Activated CD4-positive, CD25-positive, alpha-beta regulatory T cell (primary cell): ENCODE results near the gene HEBP1.
"Not testable (repeated sequence)": the region's sequence is repeated elsewhere in the genome, so short reads cannot be mapped to it uniquely, and the experiment has no call there.

Source experiments
- DNase-seq, 4 experiments: peaks; one replicate each; lab custom pipeline; 2025; lab: John Stamatoyannopoulos, UW

Gene HEBP1, protein sequence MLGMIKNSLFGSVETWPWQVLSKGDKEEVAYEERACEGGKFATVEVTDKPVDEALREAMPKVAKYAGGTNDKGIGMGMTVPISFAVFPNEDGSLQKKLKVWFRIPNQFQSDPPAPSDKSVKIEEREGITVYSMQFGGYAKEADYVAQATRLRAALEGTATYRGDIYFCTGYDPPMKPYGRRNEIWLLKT

DNA sequence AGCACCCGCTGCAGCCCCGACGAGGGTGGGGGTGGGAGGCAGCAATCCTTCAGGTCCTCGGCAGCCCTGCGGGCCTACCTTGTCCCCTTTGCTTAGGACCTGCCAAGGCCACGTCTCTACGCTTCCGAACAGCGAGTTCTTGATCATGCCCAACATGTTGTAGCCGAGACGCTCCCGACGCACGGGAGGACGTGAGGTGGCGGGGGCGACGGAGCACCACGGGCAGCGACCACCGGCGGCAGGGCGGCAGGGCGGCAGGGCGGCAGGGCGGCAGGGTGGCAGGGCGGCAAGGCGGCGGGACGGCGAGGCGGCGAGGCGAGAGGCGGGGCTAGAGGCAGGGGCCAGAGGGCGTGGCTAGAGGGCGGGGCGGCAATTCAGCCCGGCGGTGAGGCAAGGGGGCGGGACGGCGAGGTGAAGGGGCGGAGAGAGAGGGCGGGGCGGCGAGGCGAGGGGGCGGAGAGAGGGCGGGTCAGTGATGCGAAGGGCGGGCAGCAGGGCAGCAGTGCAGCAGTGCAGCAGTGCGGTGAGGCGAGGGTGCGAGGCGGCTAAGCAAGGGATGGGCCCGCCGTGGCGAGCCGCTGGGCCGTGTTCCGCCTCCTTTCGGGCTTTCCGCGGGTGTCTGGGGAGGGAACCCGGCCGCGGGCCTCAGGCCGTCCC lies at the start of gene HEBP1:
HEBP1 (minus strand) TSS at position 307 of the 657 bp plus-strand sequence; CDS start at position 156, 151 bp downstream.
- peak; percentile 93 to 96 (median 94) for DNase-seq

DNA sequence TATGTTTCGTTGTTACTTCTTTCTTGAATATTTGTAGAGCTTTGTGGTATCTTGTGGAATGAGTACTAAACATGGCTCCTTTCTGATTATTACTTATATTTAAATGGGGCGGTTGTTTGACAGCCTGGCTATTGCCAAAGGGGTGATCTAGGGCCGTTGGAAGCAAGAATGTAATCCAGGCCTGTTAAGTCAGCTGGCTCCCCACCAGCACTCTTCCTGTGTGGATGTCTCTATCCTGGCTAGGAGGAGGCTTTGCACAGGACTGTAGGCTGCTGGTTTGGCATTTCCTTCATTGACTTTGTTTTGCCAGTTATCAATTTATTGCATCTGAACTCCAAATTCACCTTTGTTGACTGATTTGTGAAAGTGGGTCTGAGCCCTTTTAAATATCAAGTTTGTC lies 49.8 kb upstream of the HEBP1 start:
- DNase-seq = no peak

DNA sequence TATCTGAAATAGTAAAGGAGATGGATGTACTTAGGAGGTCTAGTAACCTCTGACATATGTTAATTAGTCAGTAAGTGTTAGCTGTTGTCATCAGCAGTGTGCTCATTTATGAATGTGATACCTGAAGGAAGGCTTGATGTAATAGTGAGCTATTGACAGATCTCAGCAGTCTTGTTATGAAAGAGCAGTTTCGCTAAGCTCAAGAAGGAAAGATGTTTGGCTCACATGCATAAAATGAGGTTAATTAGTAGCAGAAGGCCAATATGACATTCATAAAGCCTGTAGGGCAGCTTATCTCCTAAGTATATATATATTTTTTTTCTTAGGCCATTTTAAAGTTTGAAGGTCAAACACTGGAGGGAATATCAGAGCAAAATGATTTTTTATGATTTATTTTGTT lies 46.9 kb upstream of the HEBP1 start:
- no peak for DNase-seq

DNA sequence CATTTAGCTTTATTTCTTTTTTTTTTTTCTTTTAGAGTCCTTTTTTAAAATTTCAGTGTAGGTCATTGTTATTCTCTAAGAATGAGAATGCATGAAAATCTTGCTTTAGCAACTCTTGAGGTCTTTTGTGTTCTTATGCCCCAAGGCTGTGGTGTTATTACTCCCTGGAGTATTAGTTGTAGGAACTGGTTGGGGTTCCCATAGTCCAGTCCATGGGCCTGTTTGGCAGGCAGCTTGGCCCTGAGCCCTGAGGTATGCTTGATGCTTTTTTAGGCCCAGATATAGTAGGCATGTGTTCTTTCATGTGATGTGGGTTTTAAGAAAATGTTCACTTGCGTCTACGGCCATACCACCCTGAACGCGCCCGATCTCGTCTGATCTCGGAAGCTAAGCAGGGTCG lies 45.8 kb upstream of the HEBP1 start:
- DNase-seq = no peak

DNA sequence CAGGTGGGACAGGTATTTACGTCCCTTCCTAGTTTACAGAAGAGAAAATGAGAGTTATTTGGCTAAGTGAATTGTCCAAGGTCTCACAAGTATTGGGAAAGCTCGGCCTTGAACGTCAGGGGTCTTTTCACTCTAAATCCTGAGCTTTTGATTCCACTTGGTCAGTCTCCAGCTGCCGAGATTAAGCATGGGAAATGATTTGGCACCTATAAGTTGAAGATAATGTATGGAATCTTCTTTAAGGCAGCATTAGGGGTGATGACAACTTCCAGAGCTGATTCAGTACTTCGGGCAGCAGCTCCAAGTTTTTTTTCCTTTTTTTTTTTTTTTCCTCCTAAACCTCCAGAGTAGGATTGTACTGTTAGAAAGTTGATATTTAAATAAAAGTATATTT lies 44.8 kb upstream of the HEBP1 start:
- DNase-seq = no peak

DNA sequence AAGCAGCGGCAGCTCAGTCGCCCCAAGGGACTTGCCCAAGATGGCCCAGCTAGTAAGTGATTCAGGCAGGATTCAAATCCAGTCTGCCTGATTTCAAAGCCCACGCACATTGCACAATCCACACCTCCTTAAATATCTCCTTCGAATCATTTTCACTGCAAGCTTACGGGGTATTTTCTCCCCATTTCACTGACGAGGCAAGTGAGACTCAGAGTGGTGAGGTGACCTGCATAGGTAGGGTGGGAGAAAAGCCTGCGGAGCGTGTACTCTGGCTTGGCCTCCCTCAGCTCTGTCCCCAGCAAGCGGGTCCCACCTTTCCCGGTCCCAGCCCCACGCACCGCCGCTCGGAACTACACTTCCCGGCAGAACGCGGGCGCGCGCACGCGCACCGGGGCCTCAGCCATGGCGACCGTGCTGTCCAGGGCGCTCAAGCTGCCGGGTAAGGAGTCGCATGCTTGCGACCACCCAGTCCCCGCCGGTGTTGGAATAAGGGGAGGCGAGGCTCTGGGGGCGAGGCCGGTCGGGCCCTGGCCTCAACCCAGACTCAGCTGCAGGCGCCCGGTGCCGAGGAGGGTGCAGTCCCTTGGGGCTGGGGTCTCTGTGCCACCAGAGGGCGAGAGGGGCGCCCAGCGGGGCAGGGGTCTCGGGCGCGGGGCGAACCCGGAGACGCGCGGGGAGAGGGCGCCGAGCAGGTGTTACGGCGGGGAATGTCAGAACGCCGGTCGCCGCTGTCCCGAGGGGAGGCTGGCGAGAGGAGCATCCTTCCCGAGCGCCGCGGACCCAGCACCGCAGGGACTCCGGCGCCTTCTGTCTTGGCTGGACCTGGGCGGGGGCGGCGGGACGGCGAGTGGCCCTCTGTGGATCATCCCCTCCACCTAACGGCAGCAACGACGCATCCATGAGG lies 44.2 kb upstream of the HEBP1 start, which contains the start of gene FAM234B:
FAM234B (plus strand) TSS at position 380 of the 904 bp plus-strand sequence; CDS start at position 403, 23 bp downstream.
- DNase-seq = peak; percentile 51 to 58 (median 56)

DNA sequence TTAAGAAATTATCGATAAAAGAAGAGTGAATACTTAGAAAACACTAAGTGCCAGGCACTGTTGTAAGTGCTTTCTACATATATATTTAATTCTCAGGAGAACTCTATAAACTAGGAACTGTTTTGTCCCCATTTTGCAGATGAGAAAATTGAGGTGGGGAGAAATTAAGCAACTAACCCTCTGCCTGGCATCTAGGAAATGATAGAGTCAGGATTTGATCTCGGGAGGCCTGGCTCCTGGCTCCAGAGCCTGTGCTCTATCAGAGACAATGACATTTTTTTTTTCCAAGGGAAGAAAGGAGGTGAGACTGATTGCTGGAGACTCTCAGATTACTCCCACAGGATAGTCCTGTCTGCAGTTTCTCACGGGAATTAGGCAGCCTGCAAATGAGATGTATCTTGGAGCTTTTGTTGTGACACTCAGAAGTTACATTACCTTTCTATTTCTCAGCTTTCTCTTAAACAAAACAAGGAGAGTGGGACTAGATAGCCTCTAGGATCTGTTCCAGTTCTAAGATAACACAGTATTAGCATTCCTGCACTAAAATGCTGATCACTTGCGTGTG lies 42.7 kb upstream of the HEBP1 start:
- no peak for DNase-seq

DNA sequence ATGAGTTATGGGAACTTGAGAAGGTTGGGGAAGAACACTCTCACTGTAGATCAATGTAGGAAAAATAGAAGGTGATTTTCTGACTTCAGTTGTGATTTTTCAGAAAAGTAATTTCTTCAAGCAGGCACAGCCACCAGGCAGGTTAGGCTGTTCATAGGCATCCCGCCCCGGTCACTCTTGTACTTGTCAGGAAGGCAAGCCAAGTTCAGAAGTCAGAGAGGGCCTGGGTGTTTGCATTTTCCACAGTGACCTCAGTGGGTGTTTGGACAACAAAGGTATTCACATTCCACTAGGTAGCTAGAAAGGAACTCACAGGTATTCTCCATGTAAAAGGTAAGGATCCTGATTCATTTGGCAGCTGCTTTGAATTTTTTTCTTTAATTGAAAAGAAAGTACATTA lies 41.2 kb upstream of the HEBP1 start:
- DNase-seq = no peak

DNA sequence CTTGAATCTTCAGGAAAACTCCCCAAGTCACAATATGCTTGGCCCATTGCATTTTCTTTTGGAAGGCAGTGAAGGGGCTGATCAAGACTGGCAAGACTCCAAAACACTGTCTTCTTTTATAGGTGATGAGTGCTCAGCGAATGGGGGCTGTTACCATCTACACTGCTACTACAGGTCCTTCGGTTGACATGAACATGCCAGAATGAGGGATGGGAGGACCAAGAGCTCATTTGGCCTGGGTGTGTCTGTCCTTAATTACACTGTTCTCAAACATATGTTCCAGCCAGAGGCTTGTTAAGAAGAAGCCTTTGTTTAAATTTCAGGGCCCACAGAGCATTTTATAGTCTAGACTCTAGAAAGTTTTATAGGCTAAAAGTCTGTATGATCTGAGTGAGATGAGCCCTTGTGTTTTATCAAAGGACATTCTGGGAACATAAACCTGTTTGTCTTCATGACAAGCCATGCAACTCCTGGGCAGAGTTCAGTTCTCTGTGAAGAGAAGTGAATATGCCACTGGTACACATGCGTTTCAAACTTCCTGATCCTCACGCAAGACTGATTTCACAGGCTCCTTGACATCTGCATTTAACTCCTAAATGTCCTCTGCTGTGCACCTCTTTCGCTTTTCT lies 39.4 kb upstream of the HEBP1 start:
- DNase-seq = no peak

DNA sequence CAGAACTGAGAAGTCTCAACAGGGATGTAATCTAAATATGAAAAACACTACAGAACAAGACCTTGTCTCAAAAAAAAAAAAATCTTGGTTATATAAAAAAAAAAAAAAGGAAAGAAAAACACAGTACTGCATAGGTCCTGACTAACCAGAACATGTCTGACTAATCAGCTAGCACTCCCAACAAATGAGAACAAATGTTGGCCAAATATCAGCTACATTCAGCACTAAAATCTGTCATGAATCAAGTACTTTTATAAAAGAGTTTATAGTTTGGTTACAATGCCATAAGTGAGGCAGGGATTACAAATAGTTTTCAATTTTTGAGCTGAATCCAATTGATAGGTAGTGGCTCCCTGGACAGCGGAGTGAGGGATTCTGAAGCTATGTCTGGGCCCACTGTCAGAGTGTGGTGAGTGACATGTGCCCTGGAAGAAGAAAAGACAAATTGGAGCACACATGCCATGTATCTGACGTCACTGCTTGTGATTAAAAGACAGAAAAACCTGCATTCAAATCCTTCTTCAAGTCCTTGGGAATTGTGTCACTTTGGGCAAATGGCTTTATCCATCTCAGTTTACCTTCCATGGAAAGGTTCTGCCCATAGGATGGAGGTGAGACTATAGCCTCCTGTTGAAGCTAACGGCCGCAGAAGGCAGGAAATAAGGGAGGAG lies 38.6 kb upstream of the HEBP1 start:
- DNase-seq = no peak

DNA sequence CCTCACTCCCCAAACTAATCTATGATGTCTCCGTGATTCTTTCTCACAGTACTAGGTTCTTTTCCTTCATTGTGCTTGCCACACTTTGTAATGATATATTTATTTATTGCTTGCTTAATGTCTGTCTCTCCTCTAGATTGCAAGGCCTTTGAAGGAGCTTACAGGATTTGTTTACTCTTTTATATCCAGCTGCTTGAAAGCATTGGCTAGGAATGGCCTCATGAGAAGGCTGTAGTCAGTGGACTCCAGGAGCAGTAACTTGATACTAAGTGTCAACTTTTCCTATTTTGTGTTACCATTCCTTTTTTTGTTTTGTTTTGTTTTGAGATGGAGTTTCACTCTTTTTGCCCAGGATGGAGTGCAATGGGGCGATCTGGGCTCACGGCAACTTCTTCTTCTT lies 36.8 kb upstream of the HEBP1 start:
- no peak for DNase-seq

DNA sequence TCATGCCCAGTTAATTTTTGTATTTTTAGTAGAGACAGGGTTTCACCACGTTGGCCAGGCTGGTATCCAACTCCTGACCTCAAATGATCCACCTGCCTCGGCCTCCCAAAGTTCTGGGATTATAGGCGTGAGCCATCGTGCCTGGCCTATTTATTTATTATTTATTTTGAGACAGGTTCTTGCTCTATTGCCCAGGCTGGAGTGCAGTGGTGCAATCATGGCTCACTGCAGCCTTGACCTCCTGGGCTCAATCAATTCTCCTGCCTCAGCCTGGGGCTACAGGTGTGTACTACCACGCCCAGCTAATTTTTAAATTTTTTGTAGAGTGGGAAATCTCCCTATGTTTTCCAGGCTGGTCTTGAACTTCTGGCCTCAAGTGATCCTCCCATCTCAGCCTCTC lies 35.3 kb upstream of the HEBP1 start:
- not testable (repeated sequence) for DNase-seq

DNA sequence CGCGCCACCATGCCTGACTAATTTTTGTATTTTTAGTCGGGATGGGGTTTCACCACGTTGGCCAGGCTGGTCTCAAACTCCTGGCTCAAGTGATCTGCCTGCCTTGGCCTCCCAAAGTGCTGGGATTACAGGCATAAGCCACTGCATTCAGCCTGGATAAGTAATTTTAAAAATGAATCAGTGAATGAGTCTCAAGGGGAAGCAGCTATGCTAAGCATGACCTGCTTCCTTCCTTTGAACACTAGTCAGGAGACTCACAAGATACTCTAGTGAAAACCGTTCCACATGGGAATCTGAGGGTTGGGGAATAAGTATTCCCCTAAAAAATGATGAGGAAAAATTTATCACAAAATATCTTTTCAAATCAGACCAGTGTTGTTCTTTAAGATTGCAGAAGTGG lies 33.4 kb upstream of the HEBP1 start:
- no peak for DNase-seq

DNA sequence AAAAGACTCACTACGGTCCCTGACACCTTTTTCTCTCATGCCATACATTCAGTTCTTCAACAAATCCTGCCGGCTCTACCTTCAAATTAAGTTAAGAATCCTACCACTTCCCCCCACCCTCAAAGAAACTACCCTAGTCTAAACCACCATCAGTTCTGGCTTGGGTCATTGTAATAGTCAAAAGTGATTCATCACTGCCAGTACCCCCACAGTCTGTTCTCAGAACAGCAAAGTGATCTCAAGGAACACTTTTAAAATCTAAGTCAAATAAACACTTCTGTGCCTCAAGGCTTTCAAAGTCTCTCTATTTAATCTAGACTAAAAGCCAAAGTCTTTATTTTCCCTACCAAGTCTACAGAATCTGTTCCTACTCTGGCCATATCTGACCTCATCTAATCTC lies 32.1 kb upstream of the HEBP1 start:
- DNase-seq = no peak

DNA sequence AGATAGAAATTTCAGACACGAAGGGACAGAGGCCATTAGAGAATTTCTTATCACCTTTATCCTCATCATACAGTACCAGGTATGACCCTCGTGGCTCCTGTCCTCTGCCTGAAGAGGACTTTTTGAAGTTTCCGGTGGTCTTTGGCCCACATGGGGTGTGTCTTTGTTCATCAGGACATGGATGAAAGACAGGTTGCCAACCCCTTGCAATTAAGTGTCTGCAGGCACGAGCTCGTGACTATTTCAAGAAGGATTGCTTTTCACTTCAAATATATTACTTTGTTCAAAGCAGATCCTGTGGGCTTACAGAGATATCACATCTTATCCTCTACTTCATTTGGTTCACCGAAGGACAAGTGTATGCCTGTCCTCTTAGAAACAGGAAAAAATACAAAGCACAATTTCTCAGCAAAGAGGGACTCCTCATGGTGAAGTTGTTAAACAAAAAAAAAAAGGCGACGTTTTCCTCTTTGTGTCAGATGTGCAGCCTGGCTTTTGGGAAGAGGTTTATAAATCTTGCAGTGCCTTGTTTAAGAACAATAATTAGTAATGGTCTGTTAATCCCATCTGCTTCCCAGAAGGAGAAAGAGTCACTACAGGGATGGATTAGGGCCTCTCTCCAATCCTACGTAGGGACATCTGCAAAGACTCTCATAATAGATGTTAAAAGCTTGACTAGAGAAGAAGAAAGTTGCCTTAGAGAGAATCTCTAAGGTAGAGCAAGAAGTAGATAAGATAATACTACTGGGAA lies 30.7 kb upstream of the HEBP1 start:
- no peak for DNase-seq

DNA sequence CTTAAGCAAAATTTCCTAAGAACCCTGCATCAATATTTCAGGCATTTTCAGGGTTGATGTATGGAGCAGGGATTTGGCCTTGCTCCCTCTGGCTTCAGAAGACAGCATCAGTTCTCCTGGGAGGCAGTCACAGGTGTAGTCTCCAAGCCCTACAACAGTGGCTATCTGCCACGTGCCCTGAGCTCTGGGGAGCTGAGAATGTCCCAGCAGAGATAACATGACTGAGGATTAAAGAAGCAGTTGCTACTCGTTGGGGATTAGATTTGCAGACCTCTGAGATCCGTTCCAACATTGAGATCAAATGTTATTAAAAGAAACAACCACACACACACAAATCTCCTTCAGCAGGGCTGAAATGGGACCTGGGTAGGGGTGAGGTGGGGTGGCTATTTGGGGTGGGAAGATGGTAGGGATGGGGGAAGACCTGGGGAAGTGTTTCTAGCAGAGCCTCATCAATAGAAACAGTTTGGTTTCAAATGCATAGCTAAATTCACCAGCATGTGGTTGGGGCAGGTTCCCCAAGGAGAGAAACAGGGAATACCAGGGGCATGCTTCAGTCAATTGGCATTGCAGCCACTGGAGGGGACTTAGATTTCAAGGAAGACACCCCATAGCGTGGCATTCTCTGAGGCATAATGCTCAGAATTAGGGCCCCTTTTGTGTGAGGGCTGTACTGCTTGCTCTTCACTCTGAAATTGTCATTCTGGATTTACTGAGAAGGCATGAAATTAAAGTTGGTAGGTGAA lies 28.9 kb upstream of the HEBP1 start:
- no peak for DNase-seq

DNA sequence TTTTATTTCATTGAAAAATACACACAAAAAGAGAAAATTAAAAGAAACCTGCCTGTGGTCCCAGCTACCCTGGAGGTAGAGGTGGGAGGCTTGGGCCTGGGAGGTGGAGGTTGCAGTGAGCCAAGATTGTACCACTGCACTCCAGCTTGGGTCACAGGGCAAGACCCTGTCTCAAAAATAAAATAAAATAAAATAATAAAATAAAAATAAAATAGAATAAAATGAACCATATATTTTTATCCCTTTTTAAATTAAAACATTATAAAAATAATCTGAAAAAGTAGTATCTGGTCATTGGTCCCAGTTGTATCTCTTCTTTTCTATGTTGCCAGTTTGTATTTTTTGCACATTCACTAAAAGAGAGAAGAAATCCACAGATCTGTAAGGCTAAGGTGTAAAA lies 27.4 kb upstream of the HEBP1 start:
- DNase-seq = no peak

DNA sequence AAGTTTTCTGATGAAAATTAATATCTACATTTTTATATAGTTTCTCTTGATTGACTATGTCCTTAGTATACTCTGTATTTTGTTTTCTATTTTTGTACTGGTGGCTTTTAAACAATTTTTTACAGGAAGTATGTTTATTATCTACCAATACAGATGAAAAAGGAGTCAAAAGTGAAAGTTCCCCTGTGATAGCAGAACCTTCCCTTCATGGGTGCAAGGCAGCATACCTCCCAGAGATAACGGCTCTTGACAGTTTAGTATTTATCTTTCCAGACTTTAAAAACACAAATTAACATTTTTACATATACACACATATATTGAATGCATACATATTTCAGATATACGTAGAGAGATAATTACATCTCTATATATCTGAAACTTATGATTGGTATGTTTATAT lies 27.0 kb upstream of the HEBP1 start:
- no peak for DNase-seq

DNA sequence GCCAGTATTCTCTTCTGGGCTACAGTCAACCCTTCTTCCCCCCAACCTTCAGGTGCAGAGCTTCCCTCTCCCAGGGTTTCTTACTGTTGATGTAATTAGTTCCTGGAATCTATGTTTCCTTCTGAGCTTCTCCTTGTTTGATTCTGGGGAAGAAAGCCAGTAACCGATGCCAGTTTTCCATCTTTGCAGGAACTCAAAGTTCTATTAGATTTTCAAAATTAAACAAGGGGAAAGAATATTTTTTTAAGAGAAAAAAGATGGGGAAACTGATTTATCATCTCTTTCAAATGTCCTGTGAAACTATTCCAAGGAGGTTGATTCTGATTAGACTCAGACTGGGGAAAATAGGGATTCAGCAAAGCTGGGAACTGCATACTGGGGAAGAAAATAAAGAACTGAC lies 26.2 kb upstream of the HEBP1 start:
- no peak for DNase-seq

DNA sequence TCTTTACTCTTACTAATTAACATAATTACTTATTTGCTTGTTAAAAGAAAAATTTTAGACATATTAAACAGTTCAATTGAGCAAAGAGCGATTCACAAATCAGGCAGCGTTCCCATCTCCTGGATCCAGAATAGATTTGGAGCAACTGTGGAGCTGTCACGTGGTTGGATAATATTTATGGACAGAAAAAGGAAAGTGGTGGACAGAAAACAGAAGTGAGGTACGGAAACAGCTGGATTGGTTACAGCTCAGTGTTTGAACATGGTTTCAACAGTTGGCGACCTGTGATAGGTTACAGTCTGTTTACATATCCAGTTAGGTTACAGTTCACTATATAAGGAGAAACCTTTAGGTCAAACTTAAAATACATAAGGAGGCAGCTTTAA lies 24.5 kb upstream of the HEBP1 start:
- DNase-seq = no peak
